HUES48 (cell line): ENCODE measurements around the gene NPY2R.
A peak's percentile ranks its signal among the peaks of the same experiment; 100 is the strongest.

Experiments used
- H3K27ac ChIP-seq: one replicate; pipeline ENCODE4 v1.7.0; 2013; ENCODE audit warnings: low read depth, low read length, inconsistent platforms
- H3K27me3 ChIP-seq: 2 replicates; pipeline ENCODE4 v1.6.1; 2013; ENCODE audit warnings: mild to moderate bottlenecking, low read length; ENCODE audit not compliant: control insufficient read depth, insufficient read depth
- H3K36me3 ChIP-seq: 2 replicates; pipeline ENCODE4 v1.6.1; 2013; ENCODE audit warnings: low read length; ENCODE audit not compliant: control insufficient read depth, insufficient read depth
- H3K4me1 ChIP-seq: 2 replicates; pipeline ENCODE4 v1.6.1; 2013; ENCODE audit warnings: mild to moderate bottlenecking, low read length; ENCODE audit not compliant: control insufficient read depth, insufficient read depth
- H3K4me3 ChIP-seq: 2 replicates; pipeline ENCODE4 v1.5.1; 2013; ENCODE audit warnings: mild to moderate bottlenecking, low read depth, low read length
- H3K9ac ChIP-seq: 2 replicates; pipeline ENCODE4 v1.6.1; 2013; ENCODE audit warnings: mild to moderate bottlenecking, low read depth, low read length, moderate library complexity
- H3K9me3 ChIP-seq: 2 replicates; pipeline ENCODE4 v1.6.1; 2013; ENCODE audit warnings: low read length; ENCODE audit not compliant: control insufficient read depth, insufficient read depth

NPY2R gene

DNA sequence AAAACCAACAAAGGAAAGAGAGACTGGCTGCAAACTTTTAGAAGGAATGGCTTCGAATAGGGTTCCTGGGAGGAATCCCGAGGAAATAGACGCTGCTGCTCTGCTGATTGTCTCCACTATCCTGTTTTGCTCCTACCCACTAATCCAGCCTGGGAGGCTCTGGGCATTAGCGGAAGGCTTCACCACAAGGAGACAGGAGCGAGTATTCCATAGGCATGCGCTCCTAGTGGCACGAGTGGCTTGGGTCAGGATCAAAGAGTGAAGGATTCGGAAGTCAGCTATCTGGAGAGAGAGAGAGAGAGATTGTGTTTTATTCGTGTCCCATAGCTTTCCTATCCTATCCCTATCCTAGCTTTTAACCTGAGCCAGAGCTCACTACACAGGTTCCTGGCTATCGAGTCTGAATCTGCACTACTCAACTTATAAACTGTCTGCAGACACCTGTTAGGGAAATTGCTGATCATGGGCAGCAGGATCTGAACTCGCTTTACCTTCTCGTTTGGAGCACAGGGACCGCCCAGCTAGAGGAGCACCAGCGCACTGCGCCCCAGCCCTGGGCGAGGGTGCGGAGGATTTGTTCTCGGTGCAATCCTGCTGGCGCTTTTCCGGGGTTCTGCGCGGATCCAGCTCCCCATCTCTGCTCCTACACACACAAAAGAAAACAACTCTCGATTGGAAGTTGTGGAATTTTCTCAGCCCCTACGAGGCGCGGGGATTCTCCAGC, 740 bp upstream of the NPY2R start:
- Histone ChIP-seq H3K36me3 (no peaks in the 10 kb centered on the region), H3K9ac (0 out of 2 replicates have a peak overlapping the region, but pooled peaks have one; percentile 29), H3K27ac (no peak overlapping the region), H3K9me3 (no peaks in the 10 kb centered on the region), H3K4me1 (peaks cover 23% of the 10 kb centered on the region), H3K27me3 (peaks cover 49% of the 10 kb centered on the region), H3K4me3 (peak overlapping the region; percentile 78)

DNA sequence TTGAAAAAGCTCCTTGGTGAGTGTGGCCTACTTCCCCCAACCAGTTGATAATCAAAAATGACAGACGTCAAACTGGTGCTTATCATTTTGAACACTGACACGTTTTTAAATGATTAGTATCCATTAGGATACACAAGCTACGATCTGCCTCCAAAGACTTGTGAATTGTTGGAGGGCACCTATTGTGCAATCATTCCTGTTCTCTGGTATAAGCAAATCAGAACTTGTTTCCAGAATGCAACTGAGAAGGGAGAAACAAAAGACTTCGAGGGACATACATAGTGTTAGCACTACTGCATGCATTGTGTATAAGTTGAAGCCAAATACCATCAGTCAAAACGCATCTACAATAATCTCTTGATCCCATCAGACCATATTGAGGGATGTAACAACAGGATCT, 11.6 kb downstream of the NPY2R start:
- Histone ChIP-seq H3K9ac (no peak overlapping the region), H3K36me3 (no peaks in the 10 kb centered on the region), H3K4me1 (no peaks in the 10 kb centered on the region), H3K9me3 (no peaks in the 10 kb centered on the region), H3K27me3 (no peaks in the 10 kb centered on the region), H3K4me3 (no peak overlapping the region), H3K27ac (no peak overlapping the region)

DNA sequence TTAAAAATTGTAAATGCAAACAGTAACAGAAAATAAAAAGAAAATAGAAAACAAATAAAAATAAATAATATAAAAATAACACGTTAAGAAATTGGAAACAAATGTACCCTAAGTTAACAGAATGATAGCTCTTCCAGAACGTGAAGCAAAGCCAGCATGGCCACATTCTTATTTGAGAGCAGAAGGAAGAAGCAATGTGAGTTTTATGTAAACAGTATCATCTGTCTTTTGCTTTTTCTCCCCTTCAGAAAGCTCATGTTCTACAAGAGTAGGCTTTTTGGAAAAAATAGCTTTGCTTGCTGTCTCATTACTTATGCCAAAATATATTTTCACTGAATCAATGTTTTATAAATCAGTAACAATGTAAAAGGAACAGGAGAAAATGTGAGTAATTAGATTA, 18.7 kb downstream of the NPY2R start:
- Histone ChIP-seq H3K9me3 (no peaks in the 10 kb centered on the region), H3K36me3 (no peaks in the 10 kb centered on the region), H3K9ac (no peak overlapping the region), H3K27me3 (no peaks in the 10 kb centered on the region), H3K4me3 (no peak overlapping the region), H3K4me1 (no peaks in the 10 kb centered on the region), H3K27ac (no peak overlapping the region)

DNA sequence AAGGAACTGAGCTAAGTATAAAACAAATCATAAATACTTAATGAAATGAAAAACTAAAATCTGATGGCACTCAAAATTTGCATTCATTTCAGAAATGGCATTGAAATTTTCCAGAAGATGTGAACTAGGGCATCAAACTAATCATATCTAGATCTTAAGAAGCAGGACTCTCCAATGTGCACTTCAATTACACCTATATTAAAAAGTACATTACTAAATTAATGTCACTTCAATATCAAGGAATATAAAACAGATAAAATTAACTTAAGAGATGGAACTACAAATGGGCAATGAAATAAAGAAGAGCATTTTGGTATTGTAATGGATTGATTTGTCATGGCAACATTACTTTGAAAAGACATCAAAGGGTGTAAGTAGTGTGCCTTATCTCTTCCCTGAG, 20.3 kb downstream of the NPY2R start:
- Histone ChIP-seq H3K4me3 (no peak overlapping the region), H3K36me3 (no peaks in the 10 kb centered on the region), H3K27ac (no peak overlapping the region), H3K4me1 (no peaks in the 10 kb centered on the region), H3K9ac (no peak overlapping the region), H3K9me3 (no peaks in the 10 kb centered on the region), H3K27me3 (no peaks in the 10 kb centered on the region)

DNA sequence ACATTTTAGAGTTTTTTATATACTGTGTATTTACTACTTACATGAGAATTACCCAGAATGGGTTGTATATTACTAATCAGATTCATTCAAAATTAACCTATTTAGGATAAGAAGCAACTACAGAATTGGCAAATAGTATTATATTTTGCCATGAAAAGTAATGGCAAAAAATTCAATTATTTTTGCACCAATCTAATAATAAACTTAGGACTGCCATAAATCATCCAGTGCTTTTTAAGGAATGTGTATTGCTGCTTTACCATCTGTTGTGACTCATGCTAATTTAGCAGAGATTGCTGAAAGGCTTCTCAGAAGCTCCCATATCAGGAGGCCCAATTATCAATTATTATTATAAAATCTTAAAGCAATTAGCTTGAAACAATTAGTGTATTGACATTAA, 24.0 kb downstream of the NPY2R start:
- H3K4me1 ChIP-seq: no peaks in the 10 kb centered on the region
- no peaks in the 10 kb centered on the region for H3K27me3 ChIP-seq
- no peaks in the 10 kb centered on the region; the same call in 1 of the 2 replicates for H3K9me3 ChIP-seq
- H3K9ac ChIP-seq: no peak overlapping the region
- no peaks in the 10 kb centered on the region for H3K36me3 ChIP-seq
- H3K27ac ChIP-seq: no peak overlapping the region
- H3K4me3 ChIP-seq: no peak overlapping the region

DNA sequence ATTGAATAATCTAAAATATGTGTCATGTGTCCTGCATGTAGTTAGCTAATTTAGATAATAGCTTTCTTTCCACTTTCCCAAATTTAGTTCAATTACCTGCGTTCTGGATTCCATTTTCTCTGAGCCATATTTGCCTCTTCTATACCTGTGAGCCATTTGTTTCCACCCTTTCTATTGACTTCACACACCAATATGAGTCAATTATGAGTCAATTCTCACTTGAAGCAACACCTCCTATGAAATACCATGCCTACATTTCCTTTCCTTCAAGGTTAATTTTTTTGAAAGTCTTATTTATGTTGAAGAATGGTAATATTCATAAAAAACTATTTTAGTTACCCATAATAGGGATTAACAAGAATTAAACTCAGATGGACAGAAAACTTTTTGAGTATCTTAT, 25.8 kb downstream of the NPY2R start:
- no peaks in the 10 kb centered on the region for H3K36me3 ChIP-seq
- H3K27me3 ChIP-seq: no peaks in the 10 kb centered on the region
- no peak overlapping the region for H3K4me3 ChIP-seq
- H3K4me1 ChIP-seq: no peaks in the 10 kb centered on the region
- no peak overlapping the region for H3K9ac ChIP-seq
- H3K9me3 ChIP-seq: no peaks in the 10 kb centered on the region; the same call in 1 of the 2 replicates
- H3K27ac ChIP-seq: no peak overlapping the region

DNA sequence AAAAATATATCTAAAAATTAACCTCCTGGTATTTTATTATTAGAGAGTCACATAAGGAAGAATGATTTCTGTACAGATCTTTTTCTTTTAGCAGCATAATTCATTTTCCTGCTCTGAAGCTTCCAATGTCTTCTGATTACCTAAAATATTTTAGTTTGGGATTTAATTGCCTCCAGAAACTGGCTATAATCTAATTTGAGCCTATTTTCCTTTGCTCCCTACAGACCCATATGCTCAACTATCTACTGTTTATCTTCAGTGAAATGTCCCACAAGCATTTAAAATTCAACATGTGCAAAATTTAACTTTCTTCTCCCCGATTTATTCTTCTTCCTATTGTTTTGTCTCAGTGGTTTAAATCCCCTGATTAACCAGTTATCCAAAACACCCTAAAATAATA, 29.1 kb downstream of the NPY2R start:
- Histone ChIP-seq H3K27ac (no peak overlapping the region), H3K27me3 (no peaks in the 10 kb centered on the region), H3K36me3 (no peaks in the 10 kb centered on the region), H3K9ac (no peak overlapping the region), H3K9me3 (no peaks in the 10 kb centered on the region; the same call in 1 of the 2 replicates), H3K4me1 (no peaks in the 10 kb centered on the region), H3K4me3 (no peak overlapping the region)

DNA sequence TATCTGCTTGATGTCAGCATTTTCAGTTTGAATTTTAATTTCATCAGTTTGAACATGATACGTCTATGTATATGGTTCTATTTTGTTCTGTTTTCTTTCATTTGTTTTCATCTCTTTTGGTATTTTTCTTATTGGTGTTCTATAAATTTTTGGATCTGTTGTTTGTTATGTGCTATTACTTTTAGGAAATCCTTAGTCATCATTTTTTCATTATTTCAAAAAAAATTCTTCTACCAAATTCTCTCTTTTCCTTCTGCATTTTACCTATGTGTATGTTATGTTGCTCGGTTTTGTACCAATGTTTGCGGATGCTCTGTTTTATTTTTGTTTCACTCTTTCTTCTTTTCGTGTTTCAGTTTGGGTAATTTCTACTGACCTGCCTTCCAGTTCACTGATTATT, 32.8 kb downstream of the NPY2R start:
- no peaks in the 10 kb centered on the region for H3K4me1 ChIP-seq
- no peak overlapping the region for H3K4me3 ChIP-seq
- no peaks in the 10 kb centered on the region; the same call in 1 of the 2 replicates for H3K9me3 ChIP-seq
- H3K9ac ChIP-seq: no peak overlapping the region
- no peaks in the 10 kb centered on the region for H3K36me3 ChIP-seq
- no peaks in the 10 kb centered on the region for H3K27me3 ChIP-seq
- H3K27ac ChIP-seq: no peak overlapping the region

DNA sequence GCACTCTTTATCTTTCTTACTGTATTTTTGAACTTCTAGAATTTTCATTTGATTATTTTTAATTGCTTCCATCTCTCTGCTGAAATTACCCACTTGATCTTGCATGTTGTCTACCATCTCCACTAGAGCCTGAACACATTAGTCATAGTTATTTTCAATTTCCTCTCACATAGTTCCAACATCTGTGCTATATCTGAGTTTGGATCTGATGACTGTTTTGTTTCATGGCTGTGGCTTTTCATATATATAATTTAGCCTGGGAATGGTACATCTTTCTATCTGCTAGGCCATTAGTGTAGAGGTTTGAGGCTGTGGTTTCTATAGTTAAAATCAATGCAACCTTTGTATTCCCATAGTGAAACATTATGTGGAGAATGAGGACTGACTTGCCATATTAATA, 33.2 kb downstream of the NPY2R start:
- Histone ChIP-seq H3K27me3 (no peaks in the 10 kb centered on the region), H3K27ac (no peak overlapping the region), H3K9ac (no peak overlapping the region), H3K4me3 (no peak overlapping the region), H3K36me3 (no peaks in the 10 kb centered on the region), H3K4me1 (no peaks in the 10 kb centered on the region), H3K9me3 (no peaks in the 10 kb centered on the region; the same call in 1 of the 2 replicates)

DNA sequence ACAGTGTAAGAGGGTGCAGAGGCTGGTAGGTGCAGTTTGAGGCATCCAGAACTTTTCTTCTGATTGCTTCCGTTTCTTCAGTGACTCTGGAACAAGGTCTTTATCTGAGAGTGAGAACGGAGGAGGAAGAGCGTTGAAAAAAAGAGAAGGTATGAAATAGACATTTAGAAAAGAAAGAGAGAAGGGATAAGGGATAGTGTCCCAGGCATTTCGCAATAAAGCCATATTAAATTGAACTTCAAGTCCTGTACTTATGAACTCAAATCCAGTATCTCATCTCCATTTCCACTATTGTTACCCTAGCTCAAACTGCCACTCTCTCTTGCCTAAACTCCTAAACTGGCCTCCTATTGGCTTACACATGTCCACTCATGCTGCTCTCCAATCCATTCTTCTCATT, 36.7 kb downstream of the NPY2R start:
- Histone ChIP-seq H3K4me1 (peaks cover 13% of the 10 kb centered on the region; the same call in 1 of the 2 replicates), H3K4me3 (no peak overlapping the region), H3K9ac (no peak overlapping the region), H3K27ac (no peak overlapping the region), H3K27me3 (no peaks in the 10 kb centered on the region), H3K36me3 (no peaks in the 10 kb centered on the region), H3K9me3 (no peaks in the 10 kb centered on the region)

DNA sequence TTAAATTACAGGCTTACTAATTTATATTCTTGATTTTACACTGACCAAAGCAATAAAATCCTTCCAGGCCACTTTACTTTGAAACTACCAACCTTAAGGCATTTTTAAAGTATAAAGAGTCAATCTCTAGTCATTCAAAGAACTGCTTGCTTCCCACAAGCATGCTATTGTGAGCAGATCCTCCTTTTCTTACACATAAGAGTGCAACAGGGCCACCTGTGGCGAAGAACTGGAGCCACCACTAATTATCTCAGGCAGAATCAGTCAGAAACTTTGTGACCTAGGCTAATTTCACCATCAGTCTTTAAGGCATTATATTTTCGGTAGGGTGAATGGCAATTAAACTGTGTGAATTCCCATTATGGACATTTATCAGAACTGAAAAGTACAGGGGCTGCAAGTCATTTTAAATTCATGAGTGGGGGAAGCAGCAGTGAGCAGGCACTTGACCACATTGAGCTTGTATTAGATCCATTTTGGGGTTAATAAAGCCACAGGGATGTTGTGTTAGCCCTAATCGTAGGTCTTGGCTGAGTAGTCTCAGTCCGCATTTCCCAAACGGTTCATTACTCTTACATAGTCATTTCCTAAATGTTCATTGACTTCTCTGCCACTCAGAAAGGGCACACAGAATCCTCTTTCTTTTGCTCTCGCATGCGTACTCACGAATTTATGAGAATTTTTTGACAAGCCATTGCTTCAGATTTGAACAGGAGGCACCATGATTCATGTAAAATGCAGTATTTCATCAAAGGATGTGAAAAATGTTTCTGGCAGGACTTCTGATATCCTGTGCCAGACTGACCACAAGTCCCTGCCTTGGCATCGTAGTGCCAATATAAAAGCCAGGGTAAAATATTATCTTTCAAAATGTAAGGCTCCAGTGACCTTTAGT, 39.8 kb downstream of the NPY2R start:
- no peak overlapping the region for H3K4me3 ChIP-seq
- peak overlapping the region; percentile 68 for H3K27ac ChIP-seq
- peaks cover 13% of the 10 kb centered on the region; the same call in 1 of the 2 replicates for H3K4me1 ChIP-seq
- no peak overlapping the region for H3K9ac ChIP-seq
- no peaks in the 10 kb centered on the region for H3K9me3 ChIP-seq
- no peaks in the 10 kb centered on the region for H3K27me3 ChIP-seq
- H3K36me3 ChIP-seq: no peaks in the 10 kb centered on the region
